GM12801 (cell line): ENCODE measurements around the gene ELMOD1.

Source experiments
- CTCF ChIP-seq: IDR thresholded peaks from one replicate; pipeline ENCODE4 v1.5.1; 2011; ENCODE audit warnings: control low read depth; ENCODE audit not compliant: insufficient read length; ENCODE audit errors: extremely low read depth

Gene ELMOD1

GRCh38 chr11:107707215-107707671 is 116.3 kb downstream of the ELMOD1 start:
- no peak for TF ChIP-seq CTCF

- no peak for TF ChIP-seq CTCF
Observed at GRCh38 chr11:107707807-107708206, 116.9 kb downstream of the ELMOD1 start.

GRCh38 chr11:107708792-107709191 is 117.8 kb downstream of the ELMOD1 start:
- TF ChIP-seq CTCF, result no peak

GRCh38 chr11:107710301-107710700 is 119.4 kb downstream of the ELMOD1 start:
- TF ChIP-seq CTCF, result no peak

- TF ChIP-seq CTCF, result no peak
Observed at GRCh38 chr11:107711861-107712755, 121.2 kb downstream of the ELMOD1 start, which contains the start of gene SLN. SLN (minus strand) TSS chr11:107712056.

GRCh38 chr11:107713009-107713408 is 122.1 kb downstream of the ELMOD1 start:
- TF ChIP-seq CTCF, result no peak
